Adrenal gland (tissue), 12 donors: ENCODE measurements around the gene ADSL. TPM values are rescaled to one million over a fixed set of nuclear protein-coding genes. Genes with fewer than 3 reads are reported as not detected.

Experiments used
- DNase-seq, 7 donors: peaks; one replicate each; pipeline ENCODE4 v3.0.0-alpha.2; 2019 to 2020
- H3K27ac ChIP-seq, 5 donors: fragments of 200-600 bp; sonication (generic) in 4 of 5; 1 replicate in 3 of 5; 2 replicates in 2 of 5; pipeline versions ENCODE4 v1.5.1 to v1.8.0; 2016 to 2020; ENCODE audit warnings: mild to moderate bottlenecking in 1 of 5
- H3K27me3 ChIP-seq: fragments of 200-600 bp; 2 replicates; pipeline ENCODE4 v1.8.0; 2021
- H3K36me3 ChIP-seq, 2 donors: fragments of 200-600 bp; replicated peaks in 1 of 2; 1 replicate in 1 of 2; 2 replicates in 1 of 2; pipeline versions ENCODE4 v1.5.1 to v1.8.0; 2018 to 2022
- H3K4me1 ChIP-seq, 2 donors: fragments of 200-600 bp; replicated peaks in 1 of 2; 1 replicate in 1 of 2; 2 replicates in 1 of 2; pipeline versions ENCODE4 v1.5.1 to v1.8.0; 2018 to 2021
- H3K4me3 ChIP-seq, 4 donors: fragments of 200-600 bp; sonication (generic) in 3 of 4; one replicate each; pipeline ENCODE4 v1.5.1; 2016 to 2018
- H3K9me3 ChIP-seq, 3 donors: fragments of 200-600 bp; sonication (generic) in 1 of 3; replicated peaks in 1 of 3; 1 replicate in 2 of 3; 2 replicates in 1 of 3; pipeline versions ENCODE4 v1.5.1 to v1.8.0; 2016 to 2021
- POLR2A ChIP-seq, 2 donors: fragments of 450-650 bp; IDR thresholded peaks; one replicate each; pipeline ENCODE4 v1.6.1; 2017; ENCODE audit warnings: antibody characterized with exemption in 2 of 2, mild to moderate bottlenecking in 2 of 2, moderate library complexity in 1 of 2
- WGBS, 4 donors: extraction: QIAGEN DNeasy Blood & Tissue Kit in 2 of 4; methylation state at CpG; one replicate each; pipeline versions ENCODE4 v1.1.5 to v1.1.7; 2013 to 2017; 5-methylcytosine and 5-hydroxymethylcytosine counted together
- intact Hi-C, 2 donors: fragments of 100-400 bp; cut with DNase I; formaldehyde crosslinking; loops; one replicate each; pipeline versions ENCODE4 v1.14.1 to v1.15.0; 2022 to 2023
- polyA plus RNA-seq, 3 donors: library from polyadenylated mRNA; stranded (reverse); fragments of 200-250 nt in 2 of 3; fragments of 350-450 nt in 1 of 3; fragmentation: Illumina TruSeq in 1 of 3; extraction: RNeasy Lipid Tissue Mini Kit (QIAGEN cat#74804) in 1 of 3; gene quantifications; one replicate each; pipeline ENCODE4 v1.2.3, GENCODE V29; 2013 to 2014
- total RNA-seq, 9 donors: library from RNA; depleted of rRNA in 4 of 9; stranded (reverse); fragments of >200 nt in 4 of 9; fragments of 120-200 nt in 1 of 9; fragmentation: NEBNext Ultra II Directional in 1 of 9; extraction: Animal tissue kit (Norgen Biotek cat#: 25700) in 1 of 9; gene quantifications; one replicate each; pipeline versions ENCODE4 v1.1.0 to v1.2.4, GENCODE V29; 2013 to 2023
- TF ChIP-seq, protein P1 (sequence below), 6 experiments: fragments of 450-650 bp in 4 of 6; fragments of 200-600 bp in 2 of 6; sonication (generic) in 1 of 6; IDR thresholded peaks; 1 replicate in 5 of 6; 2 replicates in 1 of 6; pipeline versions ENCODE4 v1.5.1 to v1.8.0; 2016 to 2021; ENCODE audit warnings: antibody characterized with exemption in 6 of 6, mild to moderate bottlenecking in 2 of 6, moderate library complexity in 1 of 6
- donor health status: healthy with polysubstance abuse.
- donor health status: Bipolar disorder and iron deficiency.
- donor health status: DM: yes; HTN: yes; CAD: no.
- donor health status: DM: no; HTN: no; CAD: no.
- donor health status: DM: no; HTN: no; CAD: no.
- donor health status: DM: yes; HTN: yes; CAD: no.

The ADSL gene
- total and polyA plus RNA-seq, 12 donors: 26.8 to 107 (median 57.5) TPM

DNA sequence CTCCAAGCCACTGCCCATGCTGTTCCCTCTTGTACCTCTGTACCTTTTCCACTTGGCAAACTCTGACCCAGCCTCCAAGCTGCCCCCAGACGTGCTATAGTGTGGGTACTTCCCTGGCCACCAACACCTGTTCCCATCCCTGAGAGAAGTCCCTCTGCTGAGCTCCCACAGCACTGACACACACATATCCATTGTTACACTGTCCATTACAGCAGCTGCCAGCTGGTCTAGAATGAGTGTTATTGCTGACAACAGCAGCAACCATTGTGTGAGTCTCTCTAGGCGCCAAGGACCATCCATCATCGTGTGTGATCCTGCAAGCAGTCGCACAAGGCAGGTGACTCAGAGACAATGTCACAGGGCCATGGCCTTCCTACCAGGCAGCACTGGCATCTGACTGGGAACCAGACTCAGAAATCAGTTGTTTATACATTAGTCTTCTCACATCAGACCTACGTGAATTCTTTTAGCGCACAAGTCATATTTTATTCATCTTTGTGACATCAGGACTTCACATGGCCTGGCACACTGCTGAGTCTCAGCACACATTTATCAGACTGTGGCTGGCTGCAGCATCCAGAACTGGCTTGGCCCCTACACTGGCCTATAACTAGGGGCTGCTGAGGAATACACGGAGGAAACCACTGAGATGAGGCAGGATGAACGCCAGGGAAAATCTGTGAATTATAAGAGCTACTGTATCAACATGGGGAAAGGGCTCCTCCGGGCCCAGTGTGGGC lies 80.5 kb downstream of the ADSL start:
- peak; percentile 90 to 98 (median 97) for DNase-seq
- WGBS, 4 donors: 36 to 46% (median 44%) methylated on average over 8 to 9 of the region's 9 CpGs
- peaks cover 0 to 19% of the 10 kb centered on the region in 2 donors for H3K4me1 ChIP-seq
- peaks cover 0 to 58% of the 10 kb centered on the region in 2 donors for H3K36me3 ChIP-seq
- no peak overlapping the region for H3K4me3 ChIP-seq
- intact Hi-C loops: no loop called here
- H3K27me3 ChIP-seq: no peaks in the 10 kb centered on the region
- peak overlapping the region; percentile 13 to 87 (median 78) for H3K27ac ChIP-seq
- no peaks in the 10 kb centered on the region for H3K9me3 ChIP-seq
- peak in 1 of 2 donors; percentile 59 for TF ChIP-seq POLR2A (IDR thresholded peaks at IDR 0.05)
- TF ChIP-seq, protein P1, sequence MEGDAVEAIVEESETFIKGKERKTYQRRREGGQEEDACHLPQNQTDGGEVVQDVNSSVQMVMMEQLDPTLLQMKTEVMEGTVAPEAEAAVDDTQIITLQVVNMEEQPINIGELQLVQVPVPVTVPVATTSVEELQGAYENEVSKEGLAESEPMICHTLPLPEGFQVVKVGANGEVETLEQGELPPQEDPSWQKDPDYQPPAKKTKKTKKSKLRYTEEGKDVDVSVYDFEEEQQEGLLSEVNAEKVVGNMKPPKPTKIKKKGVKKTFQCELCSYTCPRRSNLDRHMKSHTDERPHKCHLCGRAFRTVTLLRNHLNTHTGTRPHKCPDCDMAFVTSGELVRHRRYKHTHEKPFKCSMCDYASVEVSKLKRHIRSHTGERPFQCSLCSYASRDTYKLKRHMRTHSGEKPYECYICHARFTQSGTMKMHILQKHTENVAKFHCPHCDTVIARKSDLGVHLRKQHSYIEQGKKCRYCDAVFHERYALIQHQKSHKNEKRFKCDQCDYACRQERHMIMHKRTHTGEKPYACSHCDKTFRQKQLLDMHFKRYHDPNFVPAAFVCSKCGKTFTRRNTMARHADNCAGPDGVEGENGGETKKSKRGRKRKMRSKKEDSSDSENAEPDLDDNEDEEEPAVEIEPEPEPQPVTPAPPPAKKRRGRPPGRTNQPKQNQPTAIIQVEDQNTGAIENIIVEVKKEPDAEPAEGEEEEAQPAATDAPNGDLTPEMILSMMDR (IDR thresholded peaks at IDR 0.05): no peak

DNA sequence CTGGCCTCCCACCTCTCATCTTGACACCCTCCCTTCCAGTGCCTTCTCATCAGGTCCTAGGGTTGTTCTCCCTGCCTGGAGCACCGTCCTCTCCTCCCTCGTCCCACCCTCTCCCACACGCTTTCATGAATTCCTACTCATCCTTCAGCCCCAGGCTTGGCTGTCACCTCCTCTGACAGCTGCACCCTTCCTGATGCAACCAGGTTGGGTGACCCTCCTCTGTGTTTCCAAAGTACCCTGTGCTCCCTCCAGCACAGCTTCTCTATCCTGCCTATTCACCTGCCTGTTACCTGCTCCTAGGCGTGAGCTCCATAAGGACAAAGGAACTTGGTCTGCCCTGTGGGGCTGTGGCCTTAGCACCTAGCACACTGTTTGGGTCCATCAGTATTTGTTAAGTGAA lies 82.5 kb downstream of the ADSL start:
- peaks cover 4 to 26% of the 10 kb centered on the region in 2 donors for H3K4me1 ChIP-seq
- 91 to 98% (median 96%) methylated on average over 4 of the region's 4 CpGs for WGBS, 4 donors
- intact Hi-C loops: no loop called here
- H3K27ac ChIP-seq: no peak overlapping the region
- no peak for TF ChIP-seq POLR2A (IDR thresholded peaks at IDR 0.05)
- TF ChIP-seq, protein P1 (IDR thresholded peaks at IDR 0.05): no peak
- DNase-seq: peak in 1 of 7 donors; percentile 16
- H3K27me3 ChIP-seq: no peaks in the 10 kb centered on the region
- H3K4me3 ChIP-seq: no peak overlapping the region
- no peaks in the 10 kb centered on the region for H3K9me3 ChIP-seq
- peaks cover 0 to 41% of the 10 kb centered on the region in 2 donors for H3K36me3 ChIP-seq

DNA sequence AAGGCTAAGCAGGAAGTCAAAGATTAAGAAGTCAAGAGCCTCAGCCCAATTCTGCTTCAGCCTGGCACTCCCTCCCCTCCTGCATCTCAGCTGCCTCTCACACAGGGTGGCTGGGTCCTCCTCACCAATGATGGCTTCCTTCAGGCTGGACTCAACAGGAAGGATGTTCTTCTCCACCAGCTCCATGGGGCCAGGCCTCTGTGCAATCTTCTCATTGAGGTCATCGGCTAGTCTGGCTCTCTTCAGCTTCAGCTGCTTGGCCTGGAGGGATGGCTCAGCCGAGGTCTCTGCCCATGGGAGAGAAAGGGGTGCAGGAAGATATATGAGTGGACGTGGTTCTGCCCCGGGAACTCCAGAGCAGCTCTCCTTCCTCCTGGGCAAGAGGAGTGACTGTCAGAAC lies 83.2 kb downstream of the ADSL start:
- intact Hi-C loops: no loop called here
- Histone ChIP-seq H3K9me3 (no peaks in the 10 kb centered on the region), H3K36me3 (peaks cover 0 to 37% of the 10 kb centered on the region in 2 donors), H3K27ac (no peak overlapping the region), H3K4me3 (no peak overlapping the region), H3K27me3 (no peaks in the 10 kb centered on the region), H3K4me1 (peaks cover 4 to 32% of the 10 kb centered on the region in 2 donors)
- WGBS, 4 donors: 92 to 100% (median 96%) methylated on average over 2 to 4 of the region's 4 CpGs
- TF ChIP-seq, protein P1 (IDR thresholded peaks at IDR 0.05): no peak
- no peak for TF ChIP-seq POLR2A (IDR thresholded peaks at IDR 0.05)
- no peak for DNase-seq

DNA sequence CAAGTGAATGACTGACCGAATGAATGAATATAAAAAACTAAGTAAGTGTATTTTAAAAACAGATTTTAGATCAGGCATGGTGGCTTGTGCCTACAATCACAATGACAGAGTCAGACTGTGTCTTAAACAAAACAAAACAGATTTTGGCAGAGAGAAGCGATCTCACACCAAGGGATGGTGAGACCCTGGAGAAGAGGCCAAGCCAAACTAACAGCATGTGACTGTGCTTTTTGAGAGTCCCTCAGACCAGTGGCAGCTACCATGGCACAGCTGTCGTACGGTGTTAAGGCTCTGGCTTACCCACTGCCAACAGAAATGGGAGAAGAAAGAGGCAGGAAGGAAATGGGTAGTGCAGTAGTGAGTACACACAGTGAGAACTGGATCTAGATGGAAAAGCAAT lies 84.7 kb downstream of the ADSL start:
- Histone ChIP-seq H3K9me3 (no peaks in the 10 kb centered on the region), H3K4me3 (no peak overlapping the region), H3K36me3 (peaks cover 0 to 28% of the 10 kb centered on the region in 2 donors), H3K27ac (no peak overlapping the region), H3K27me3 (no peaks in the 10 kb centered on the region), H3K4me1 (peaks cover 4 to 38% of the 10 kb centered on the region in 2 donors)
- no peak for DNase-seq
- TF ChIP-seq POLR2A (IDR thresholded peaks at IDR 0.05): no peak
- TF ChIP-seq, protein P1 (IDR thresholded peaks at IDR 0.05): no peak
- WGBS, 4 donors: 93 to 97% (median 95%) methylated on average over 4 of the region's 4 CpGs
- intact Hi-C loops: loop anchor here (10.0 kb wide), 2 partner anchors 54 to 214 kb away; no protein-coding TSS in a partner anchor
